ENCODE data around the gene PKIG.

DNA sequence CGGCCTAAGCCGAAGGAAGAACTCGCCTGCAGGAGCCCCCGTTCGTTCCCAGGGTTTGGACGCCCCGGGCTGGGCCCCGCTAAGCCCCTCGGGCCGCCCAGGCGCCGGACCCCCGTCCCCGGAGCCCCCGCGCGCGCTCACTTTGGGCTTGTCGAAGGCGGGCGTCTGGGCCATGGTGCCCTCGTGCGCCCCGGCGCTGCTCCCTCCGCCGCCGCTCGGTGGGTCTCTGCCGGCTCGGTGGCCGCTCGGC, 69.0 kb downstream of the PKIG start:
- TF ChIP-seq POLR2AphosphoS5 (IDR thresholded peaks at IDR 0.05; ENCODE audit: borderline replicate concordance, low read depth, low read length) (peak; percentile 28; the same call in 1 of the 2 replicates), EZH2 (IDR thresholded peaks at IDR 0.05) (no peak)
